A549 (cell line): ENCODE measurements around the gene FGD2. TPM values are rescaled to one million over a fixed set of nuclear protein-coding genes. Genes with fewer than 3 reads are reported as not detected.

Experiments used
- ATAC-seq, 2 experiments: fragments of 200-7000 bp in 1 of 2; fragments of >200 bp in 1 of 2; cut with Nextera tagmentation in 1 of 2; cut with Tn5 transposase in 1 of 2; 3 replicates each; pipeline versions ENCODE4 v1.8.0 to v1.9.1; 2018 to 2020; ENCODE audit warnings: mild to moderate bottlenecking in 1 of 2, moderate library complexity in 1 of 2
- CTCF ChIA-PET: fragments of 300-600 bp; sonication (Branson Sonifier 250); formaldehyde crosslinking; extraction: SDS; loops from one replicate; lab custom pipeline; 2021; ENCODE audit warnings: antibody characterized with exemption, inconsistent platforms; lab: Yijun Ruan, JAX
- POLR2A ChIA-PET: fragments of 350-600 bp; formaldehyde crosslinking; extraction: SDS; loops from one replicate; lab custom pipeline; 2021; ENCODE audit warnings: antibody characterized with exemption, inconsistent platforms; lab: Yijun Ruan, JAX
- DNase-seq, 2 experiments: peaks; one replicate each; pipeline versions ENCODE4 v3.0.0 to v3.0.0-alpha.2; 2011 to 2016; ENCODE audit warnings: low read depth in 1 of 2, low spot score in 1 of 2
- FAIRE-seq: peaks from 2 replicates; lab custom pipeline; 2011; peaks lifted over from hg19 to GRCh38; lab: Jason Lieb, UNC
- H3K27ac ChIP-seq, 2 experiments: fragments of >200 bp; sonication (Bioruptor Twin); formaldehyde crosslinking; 3 replicates each; pipeline ENCODE4 v1.5.1; 2016 to 2017
- H3K4me1 ChIP-seq: fragments of >200 bp; sonication (Bioruptor Twin); formaldehyde crosslinking; 3 replicates; pipeline ENCODE4 v1.6.1; 2016
- H3K4me2 ChIP-seq: fragments of >200 bp; sonication (Bioruptor Twin); formaldehyde crosslinking; 3 replicates; pipeline ENCODE4 v1.6.1; 2016
- H3K4me3 ChIP-seq: fragments of >200 bp; sonication (Bioruptor Twin); formaldehyde crosslinking; 3 replicates; pipeline ENCODE4 v1.5.1; 2016
- H3K9me3 ChIP-seq: fragments of >200 bp; sonication (Bioruptor Twin); formaldehyde crosslinking; 3 replicates; pipeline ENCODE4 v1.6.1; 2016
- CBX8 ChIP-seq: fragments of 200-600 bp; sonication (generic); IDR thresholded peaks from 2 replicates; pipeline ENCODE4 v1.6.1; 2016
- CEBPB ChIP-seq, 2 experiments: fragments of >200 bp in 1 of 2; sonication (Bioruptor Twin) in 1 of 2; formaldehyde crosslinking in 1 of 2; IDR thresholded peaks; 2 replicates each; pipeline ENCODE4 v1.6.1; 2012 to 2016
- CHD4 ChIP-seq: fragments of 200-600 bp; sonication (generic); IDR thresholded peaks from 2 replicates; pipeline ENCODE4 v1.6.1; 2016; ENCODE audit warnings: antibody characterized with exemption, mild to moderate bottlenecking, borderline replicate concordance
- EHF ChIP-seq: fragments of 250-450 bp; sonication (Bioruptor Pico); IDR thresholded peaks from 2 replicates; pipeline ENCODE4 v1.5.0; 2020; ENCODE audit warnings: mild to moderate bottlenecking
- FOSB ChIP-seq: fragments of 250-450 bp; sonication (Bioruptor Pico); IDR thresholded peaks from 2 replicates; pipeline ENCODE4 v1.5.0; 2020; ENCODE audit warnings: mild to moderate bottlenecking, moderate library complexity
- HOXB13 ChIP-seq: fragments of 250-450 bp; sonication (Bioruptor Pico); IDR thresholded peaks from 2 replicates; pipeline ENCODE4 v1.5.0; 2020; ENCODE audit warnings: low read depth, mild to moderate bottlenecking, moderate library complexity
- HOXB5 ChIP-seq: fragments of 250-450 bp; sonication (Bioruptor Pico); IDR thresholded peaks from 2 replicates; pipeline ENCODE4 v1.5.0; 2020; ENCODE audit warnings: mild to moderate bottlenecking, moderate library complexity
- JUNB ChIP-seq: fragments of >200 bp; sonication (Bioruptor Twin); formaldehyde crosslinking; IDR thresholded peaks from 2 replicates; pipeline ENCODE4 v1.6.1; 2016
- MAZ ChIP-seq: fragments of 150-350 bp; IDR thresholded peaks from 2 replicates; pipeline ENCODE4 v1.6.1; 2014; ENCODE audit warnings: antibody characterized with exemption, low read depth, low read length, borderline replicate concordance
- PHF8 ChIP-seq: fragments of 200-600 bp; sonication (generic); IDR thresholded peaks from 2 replicates; pipeline ENCODE4 v1.6.1; 2016; ENCODE audit warnings: low read depth, mild to moderate bottlenecking, antibody characterized with exemption, moderate library complexity, borderline replicate concordance
- RAD21 ChIP-seq, 2 experiments: fragments of >200 bp in 1 of 2; sonication (Bioruptor Twin) in 1 of 2; formaldehyde crosslinking in 1 of 2; IDR thresholded peaks in 1 of 2; conservative IDR thresholded peaks in 1 of 2; 2 replicates in 1 of 2; 3 replicates in 1 of 2; pipeline ENCODE4 v1.6.1; 2012 to 2018; ENCODE audit warnings: inconsistent platforms in 1 of 2
- RFX5 ChIP-seq: fragments of 450-650 bp; IDR thresholded peaks from 2 replicates; pipeline ENCODE4 v1.7.1; 2014; ENCODE audit warnings: antibody characterized with exemption, mild to moderate bottlenecking, moderate library complexity
- RNF2 ChIP-seq: fragments of 200-600 bp; sonication (generic); IDR thresholded peaks from 2 replicates; pipeline ENCODE4 v1.6.1; 2016; ENCODE audit warnings: low read depth, mild to moderate bottlenecking, antibody characterized with exemption, moderate library complexity, borderline replicate concordance
- SMC3 ChIP-seq: fragments of >200 bp; sonication (Bioruptor Twin); formaldehyde crosslinking; IDR thresholded peaks from 3 replicates; pipeline ENCODE4 v1.6.1; 2018; ENCODE audit warnings: inconsistent platforms
- SREBF2 ChIP-seq: fragments of 450-650 bp; IDR thresholded peaks from 2 replicates; pipeline ENCODE4 v1.6.1; 2014; ENCODE audit warnings: mild to moderate bottlenecking, moderate library complexity
- ZFP36 ChIP-seq: fragments of 450-650 bp; IDR thresholded peaks from 2 replicates; pipeline ENCODE4 v1.6.1; 2014; ENCODE audit warnings: borderline replicate concordance; ENCODE audit not compliant: partially characterized antibody
- ZNF302 ChIP-seq: fragments of 250-450 bp; sonication (Bioruptor Pico); IDR thresholded peaks from 2 replicates; pipeline ENCODE4 v1.9.0; 2021; ENCODE audit warnings: inconsistent platforms, mild to moderate bottlenecking, moderate library complexity
- ZSCAN20 ChIP-seq: fragments of 250-450 bp; sonication (Bioruptor Pico); IDR thresholded peaks from 2 replicates; pipeline ENCODE4 v1.8.0; 2022; ENCODE audit warnings: mild to moderate bottlenecking, moderate library complexity
- WGBS: methylation state at CpG from one replicate; pipeline ENCODE4 v1.1.6; 2017; ENCODE audit errors: missing lambda C conversion rate; 5-methylcytosine and 5-hydroxymethylcytosine counted together
- polyA plus RNA-seq, 4 experiments: library from polyadenylated mRNA; depleted of rRNA in 3 of 4; stranded (reverse); fragments of >200 nt; fragmentation: RNase III in 1 of 4; extraction: RNeasy Plus Mini Kit Qiagen cat#74134 plus additional on column Dnase treatment in 1 of 4; gene quantifications; 2 replicates in 3 of 4; 3 replicates in 1 of 4; pipeline ENCODE4 v1.2.3, GENCODE V29; 2011 to 2017
- TF ChIP-seq, protein P1 (sequence below): IDR thresholded peaks from 2 replicates; pipeline ENCODE4 v1.6.1; 2012; ENCODE audit warnings: low read depth, borderline replicate concordance
- TF ChIP-seq, protein P2 (sequence below): fragments of 250-450 bp; sonication (Bioruptor Pico); IDR thresholded peaks from 2 replicates; pipeline ENCODE4 v1.5.0; 2020; ENCODE audit warnings: low read depth, mild to moderate bottlenecking, moderate library complexity
- TF ChIP-seq, protein P3 (sequence below): fragments of 450-650 bp; IDR thresholded peaks from 2 replicates; pipeline ENCODE4 v1.6.1; 2014; ENCODE audit warnings: antibody characterized with exemption
- TF ChIP-seq, protein P4 (sequence below): fragments of >200 bp; sonication (Bioruptor Twin); formaldehyde crosslinking; IDR thresholded peaks from 3 replicates; pipeline ENCODE4 v1.6.1; 2016

FGD2 gene
- polyA plus RNA-seq, 2 of the 4 experiments (the other 2 are of a cell fraction) = not detected

DNA sequence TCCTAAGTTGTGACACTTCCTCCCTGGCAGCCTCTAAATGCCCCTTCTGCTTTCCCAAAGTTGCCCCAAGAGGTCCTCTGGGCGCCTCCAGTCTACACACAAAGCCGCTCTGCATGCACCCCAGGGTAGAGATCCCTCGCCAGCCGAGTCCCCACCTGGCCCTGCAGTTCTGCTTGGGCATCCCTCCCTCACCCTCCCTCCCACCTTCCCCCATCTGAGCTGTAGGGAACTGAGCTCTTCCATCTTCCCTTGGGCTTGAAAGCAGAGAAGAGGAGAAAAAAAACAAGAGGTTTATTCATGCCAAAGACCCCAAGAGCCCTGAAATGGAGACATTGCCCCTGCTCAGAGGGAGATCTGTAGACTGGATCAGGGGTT, 5.7 kb upstream of the FGD2 start:
- no peaks in the 10 kb centered on the region for H3K9me3 ChIP-seq
- no peak overlapping the region for H3K27ac ChIP-seq
- FAIRE-seq = no peak
- H3K4me3 ChIP-seq = no peak overlapping the region
- no peak overlapping the region for H3K4me2 ChIP-seq
- no peak for ATAC-seq
- 85% methylated on average over 4 of the region's 4 CpGs for WGBS
- H3K4me1 ChIP-seq = no peaks in the 10 kb centered on the region
- POLR2A ChIA-PET = interaction anchor here (1.2 kb wide), 1 partner anchor 14 kb away, joined by 3 read pairs; the partner anchor contains the start of gene MTCH1
- DNase-seq = no peak
- TF ChIP-seq, protein P1, sequence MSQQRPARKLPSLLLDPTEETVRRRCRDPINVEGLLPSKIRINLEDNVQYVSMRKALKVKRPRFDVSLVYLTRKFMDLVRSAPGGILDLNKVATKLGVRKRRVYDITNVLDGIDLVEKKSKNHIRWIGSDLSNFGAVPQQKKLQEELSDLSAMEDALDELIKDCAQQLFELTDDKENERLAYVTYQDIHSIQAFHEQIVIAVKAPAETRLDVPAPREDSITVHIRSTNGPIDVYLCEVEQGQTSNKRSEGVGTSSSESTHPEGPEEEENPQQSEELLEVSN = no peak
- no peak for TF ChIP-seq EHF (CRISPR knock-in tag)
- TF ChIP-seq, protein P2, sequence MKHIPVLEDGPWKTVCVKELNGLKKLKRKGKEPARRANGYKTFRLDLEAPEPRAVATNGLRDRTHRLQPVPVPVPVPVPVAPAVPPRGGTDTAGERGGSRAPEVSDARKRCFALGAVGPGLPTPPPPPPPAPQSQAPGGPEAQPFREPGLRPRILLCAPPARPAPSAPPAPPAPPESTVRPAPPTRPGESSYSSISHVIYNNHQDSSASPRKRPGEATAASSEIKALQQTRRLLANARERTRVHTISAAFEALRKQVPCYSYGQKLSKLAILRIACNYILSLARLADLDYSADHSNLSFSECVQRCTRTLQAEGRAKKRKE (CRISPR knock-in tag) = no peak
- TF ChIP-seq JUNB = no peak
- TF ChIP-seq SREBF2 = no peak
- no peak for TF ChIP-seq RNF2
- TF ChIP-seq, protein P3, sequence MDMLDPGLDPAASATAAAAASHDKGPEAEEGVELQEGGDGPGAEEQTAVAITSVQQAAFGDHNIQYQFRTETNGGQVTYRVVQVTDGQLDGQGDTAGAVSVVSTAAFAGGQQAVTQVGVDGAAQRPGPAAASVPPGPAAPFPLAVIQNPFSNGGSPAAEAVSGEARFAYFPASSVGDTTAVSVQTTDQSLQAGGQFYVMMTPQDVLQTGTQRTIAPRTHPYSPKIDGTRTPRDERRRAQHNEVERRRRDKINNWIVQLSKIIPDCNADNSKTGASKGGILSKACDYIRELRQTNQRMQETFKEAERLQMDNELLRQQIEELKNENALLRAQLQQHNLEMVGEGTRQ = no peak
- TF ChIP-seq CHD4 = no peak
- no peak for TF ChIP-seq CBX8
- TF ChIP-seq HOXB13 = no peak
- no peak for TF ChIP-seq PHF8
- no peak for TF ChIP-seq ZSCAN20
- TF ChIP-seq ZNF302 = no peak
- TF ChIP-seq RFX5 = no peak
- no peak for TF ChIP-seq ZFP36
- TF ChIP-seq SMC3 = no peak
- TF ChIP-seq MAZ = no peak
- TF ChIP-seq RAD21 (conservative IDR thresholded peaks at IDR 0.05 in 1 of 2, IDR thresholded peaks at IDR 0.05 in 1 of 2) = no peak
- CTCF ChIA-PET = no interaction called here

DNA sequence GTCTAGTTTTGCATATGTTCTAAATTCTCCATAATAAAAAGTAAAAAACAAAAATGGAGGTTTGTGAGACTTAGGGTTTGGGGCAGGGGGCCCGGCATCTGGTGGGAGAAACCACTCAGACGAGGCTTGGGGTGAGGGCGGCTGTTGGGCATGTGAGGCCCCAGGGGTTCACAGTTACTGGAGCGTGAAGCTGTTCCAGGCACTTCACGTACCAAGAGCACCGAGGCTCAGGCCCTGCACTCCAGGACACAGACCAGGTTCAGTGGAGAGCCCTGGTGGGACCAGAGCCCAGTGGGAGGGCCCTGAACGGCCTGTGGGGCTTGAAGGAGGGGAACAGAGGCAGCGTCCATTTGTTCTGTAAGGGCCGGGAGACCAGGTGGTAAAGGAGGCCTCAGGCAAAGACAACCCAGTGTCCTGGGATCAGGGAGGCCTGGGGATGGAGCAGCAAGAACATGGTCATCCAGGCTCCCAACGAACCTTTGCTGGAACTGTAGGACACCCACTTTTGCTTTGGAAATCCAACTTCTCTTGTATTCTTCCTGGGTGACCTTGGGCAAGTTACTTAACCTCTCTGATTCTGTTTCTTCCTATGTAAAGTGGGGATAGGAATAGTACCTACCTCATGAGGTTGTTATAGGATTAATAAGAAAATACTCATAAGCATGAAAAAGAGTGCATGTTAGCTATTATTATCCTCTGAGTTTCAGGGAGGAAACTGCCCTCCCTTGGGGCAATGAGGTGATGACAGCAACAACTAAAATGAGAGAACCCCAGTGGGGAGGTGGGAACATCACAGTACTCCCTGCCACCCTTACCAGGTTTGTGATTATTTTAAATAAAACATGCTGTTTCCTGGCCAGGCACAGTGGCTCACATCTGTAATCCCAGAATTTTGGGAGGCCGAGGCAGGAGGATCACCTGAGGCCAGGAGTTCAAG, 1.1 kb upstream of the FGD2 start:
- Histone ChIP-seq H3K4me2 (no peak overlapping the region), H3K4me1 (no peaks in the 10 kb centered on the region), H3K9me3 (no peaks in the 10 kb centered on the region), H3K4me3 (no peak overlapping the region), H3K27ac (no peak overlapping the region)
- ATAC-seq (no peak), DNase-seq (no peak), FAIRE-seq (no peak)
- WGBS = 67% methylated on average over 10 of the region's 11 CpGs
- ChIA-PET POLR2A (no interaction called here), CTCF (interaction anchor here (0.6 to 3.6 kb wide), 8 partner anchors 14 to 206 kb away, joined by 3 to 26 read pairs (median 3); partner anchors contain the start of gene C6orf89)
- no peak for TF ChIP-seq MAZ
- TF ChIP-seq, protein P4, sequence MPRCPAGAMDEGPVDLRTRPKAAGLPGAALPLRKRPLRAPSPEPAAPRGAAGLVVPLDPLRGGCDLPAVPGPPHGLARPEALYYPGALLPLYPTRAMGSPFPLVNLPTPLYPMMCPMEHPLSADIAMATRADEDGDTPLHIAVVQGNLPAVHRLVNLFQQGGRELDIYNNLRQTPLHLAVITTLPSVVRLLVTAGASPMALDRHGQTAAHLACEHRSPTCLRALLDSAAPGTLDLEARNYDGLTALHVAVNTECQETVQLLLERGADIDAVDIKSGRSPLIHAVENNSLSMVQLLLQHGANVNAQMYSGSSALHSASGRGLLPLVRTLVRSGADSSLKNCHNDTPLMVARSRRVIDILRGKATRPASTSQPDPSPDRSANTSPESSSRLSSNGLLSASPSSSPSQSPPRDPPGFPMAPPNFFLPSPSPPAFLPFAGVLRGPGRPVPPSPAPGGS = no peak
- TF ChIP-seq, protein P3 = no peak
- TF ChIP-seq HOXB5 (CRISPR knock-in tag) = no peak
- TF ChIP-seq CEBPB (IDR thresholded peaks at IDR 0.05) = no peak
- no peak for TF ChIP-seq HOXB13
- TF ChIP-seq FOSB (CRISPR knock-in tag) = no peak
